Measurements from ENCODE around the gene SLC38A3.

GRCh38 chr3:50163572-50164455 lies 41.3 kb upstream of the SLC38A3 start:
- no peak for TF ChIP-seq CTCF (conservative IDR thresholded peaks at IDR 0.05; ENCODE audit: low read depth in 2 of 2)
- no peak for TF ChIP-seq POLR2AphosphoS5 (IDR thresholded peaks at IDR 0.05; ENCODE audit: low read depth)

Data from GM23338 (cell line).